H9 (cell line): ENCODE results near the gene RFX4. TPM values are rescaled to one million over a fixed set of nuclear protein-coding genes. Genes with fewer than 3 reads are reported as not detected.

Experiments
- DNase-seq: peaks from one replicate; pipeline ENCODE4 v3.0.0-alpha.2; 2017
- H2AFZ ChIP-seq: one replicate; pipeline ENCODE4 v1.6.1; 2013; ENCODE audit warnings: mild to moderate bottlenecking, low read length, control low read depth, moderate library complexity
- H2AK5ac ChIP-seq: 2 replicates; pipeline ENCODE4 v1.6.1; 2013; ENCODE audit warnings: low read length, control low read depth, mixed read lengths; ENCODE audit not compliant: insufficient read length
- H2BK120ac ChIP-seq: one replicate; pipeline ENCODE4 v1.6.1; 2013; ENCODE audit warnings: low read depth, mild to moderate bottlenecking, low read length, control low read depth, inconsistent platforms; ENCODE audit not compliant: poor library complexity, severe bottlenecking
- H2BK12ac ChIP-seq: 2 replicates; pipeline ENCODE4 v1.6.1; 2013; ENCODE audit warnings: low read length, control low read depth, mixed read lengths, low read depth; ENCODE audit not compliant: insufficient read length
- H2BK15ac ChIP-seq: 2 replicates; pipeline ENCODE4 v1.6.1; 2013; ENCODE audit warnings: low read depth, low read length, control low read depth
- H2BK20ac ChIP-seq: one replicate; pipeline ENCODE4 v1.6.1; 2013; ENCODE audit warnings: low read depth, mild to moderate bottlenecking, low read length, control low read depth, inconsistent platforms; ENCODE audit not compliant: poor library complexity, severe bottlenecking
- H2BK5ac ChIP-seq: 2 replicates; pipeline ENCODE4 v1.6.1; 2013; ENCODE audit warnings: low read length, control low read depth, mixed read lengths; ENCODE audit not compliant: insufficient read length
- H3K14ac ChIP-seq: 2 replicates; pipeline ENCODE4 v1.6.1; 2013; ENCODE audit warnings: low read length, control low read depth; ENCODE audit not compliant: insufficient read depth
- H3K18ac ChIP-seq: 2 replicates; pipeline ENCODE4 v1.6.1; 2013; ENCODE audit warnings: low read depth, mild to moderate bottlenecking, mixed read lengths, low read length, control low read depth; ENCODE audit not compliant: insufficient read length
- H3K23ac ChIP-seq: 2 replicates; pipeline ENCODE4 v1.6.1; 2013; ENCODE audit warnings: low read length, control low read depth, mixed read lengths, low read depth; ENCODE audit not compliant: insufficient read length
- H3K23me2 ChIP-seq: 2 replicates; pipeline ENCODE4 v1.6.1; 2013; ENCODE audit warnings: low read depth, mild to moderate bottlenecking, mixed read lengths, low read length, control low read depth; ENCODE audit not compliant: insufficient read length, poor library complexity, severe bottlenecking
- H3K27ac ChIP-seq: 2 replicates; pipeline ENCODE4 v1.5.1; 2013; ENCODE audit warnings: low read length, control low read depth, mixed read lengths, low read depth; ENCODE audit not compliant: insufficient read length
- H3K27me3 ChIP-seq: 2 replicates; pipeline ENCODE4 v1.6.1; 2013; ENCODE audit warnings: low read length, control low read depth, inconsistent platforms; ENCODE audit not compliant: insufficient read depth
- H3K4ac ChIP-seq: 2 replicates; pipeline ENCODE4 v1.6.1; 2013; ENCODE audit warnings: low read depth, mild to moderate bottlenecking, control low read depth, inconsistent platforms, low read length, moderate library complexity
- H3K4me1 ChIP-seq: 2 replicates; pipeline ENCODE4 v1.6.1; 2013; ENCODE audit warnings: low read length, control low read depth, inconsistent platforms; ENCODE audit not compliant: insufficient read depth
- H3K4me2 ChIP-seq: 2 replicates; pipeline ENCODE4 v1.6.1; 2013; ENCODE audit warnings: low read length, control low read depth, mixed read lengths; ENCODE audit not compliant: insufficient read length, insufficient read depth
- H3K56ac ChIP-seq: 2 replicates; pipeline ENCODE4 v1.6.1; 2013; ENCODE audit warnings: low read depth, mild to moderate bottlenecking, mixed read lengths, low read length, control low read depth; ENCODE audit not compliant: insufficient read length
- H3K79me1 ChIP-seq: 2 replicates; pipeline ENCODE4 v1.6.1; 2013; ENCODE audit warnings: low read depth, mild to moderate bottlenecking, moderate library complexity, low read length, control low read depth, inconsistent platforms; ENCODE audit not compliant: insufficient read depth, poor library complexity, severe bottlenecking
- H3K79me2 ChIP-seq: 2 replicates; pipeline ENCODE4 v1.6.1; 2013; ENCODE audit warnings: low read length, control low read depth, inconsistent platforms; ENCODE audit not compliant: insufficient read depth
- H3K9ac ChIP-seq: 2 replicates; pipeline ENCODE4 v1.6.1; 2013; ENCODE audit warnings: low read length, control low read depth, mixed read lengths; ENCODE audit not compliant: insufficient read length; ENCODE audit errors: extremely low read depth
- H3K9me3 ChIP-seq: one replicate; pipeline ENCODE4 v1.6.1; 2013; ENCODE audit warnings: low read depth, low read length, inconsistent platforms; ENCODE audit not compliant: control insufficient read depth
- H3T11ph ChIP-seq: one replicate; pipeline ENCODE4 v1.6.1; 2013; ENCODE audit warnings: mild to moderate bottlenecking, low read length, control low read depth, inconsistent platforms
- H4K20me1 ChIP-seq: one replicate; pipeline ENCODE4 v1.6.1; 2013; ENCODE audit not compliant: control insufficient read depth, insufficient read length, insufficient read depth
- H4K5ac ChIP-seq: 2 replicates; pipeline ENCODE4 v1.6.1; 2013; ENCODE audit warnings: low read depth, mild to moderate bottlenecking, mixed read lengths, low read length, control low read depth; ENCODE audit not compliant: insufficient read length
- H4K8ac ChIP-seq: replicated peaks from 2 replicates; pipeline ENCODE4 v1.6.1; 2013; ENCODE audit warnings: low read length, control low read depth, mixed read lengths, low read depth; ENCODE audit not compliant: insufficient read length
- H4K91ac ChIP-seq: 2 replicates; pipeline ENCODE4 v1.6.1; 2013; ENCODE audit warnings: low read depth, mild to moderate bottlenecking, moderate library complexity, mixed read lengths, low read length, control low read depth; ENCODE audit not compliant: insufficient read length
- H3K27ac Mint-ChIP-seq, 3 experiments: 2 replicates in 2 of 3; 3 replicates in 1 of 3; pipeline ENCODE4 v1.8.0; 2020 to 2021; ENCODE audit warnings: mixed read lengths in 3 of 3, mild to moderate bottlenecking in 1 of 3, moderate library complexity in 1 of 3
- H3K27me3 Mint-ChIP-seq: 2 replicates; pipeline ENCODE4 v1.8.0; 2021; ENCODE audit warnings: low read depth, mild to moderate bottlenecking, moderate library complexity, mixed read lengths
- H3K36me3 Mint-ChIP-seq, 3 experiments: 2 replicates in 2 of 3; 3 replicates in 1 of 3; pipeline ENCODE4 v1.8.0; 2020 to 2021; ENCODE audit warnings: low read depth in 3 of 3, mixed read lengths in 3 of 3; ENCODE audit not compliant: insufficient read depth in 1 of 3
- H3K4me1 Mint-ChIP-seq, 2 experiments: 2 replicates each; pipeline ENCODE4 v1.8.0; 2020; ENCODE audit warnings: mixed read lengths in 2 of 2
- H3K4me3 Mint-ChIP-seq, 2 experiments: 2 replicates in 1 of 2; 3 replicates in 1 of 2; pipeline ENCODE4 v1.8.0; 2020 to 2021; ENCODE audit warnings: mild to moderate bottlenecking in 2 of 2, mixed read lengths in 2 of 2, moderate library complexity in 1 of 2
- H3K9me3 Mint-ChIP-seq, 2 experiments: 2 replicates in 1 of 2; 3 replicates in 1 of 2; pipeline ENCODE4 v1.8.0; 2020; ENCODE audit warnings: mild to moderate bottlenecking in 2 of 2, mixed read lengths in 2 of 2, moderate library complexity in 1 of 2
- CTCF ChIP-seq: fragments of 200-600 bp; sonication (generic); conservative IDR thresholded peaks from 3 replicates; pipeline ENCODE4 v1.8.0; 2021; ENCODE audit warnings: antibody characterized with exemption, mild to moderate bottlenecking
- WGBS: extraction: QIAGEN DNeasy Blood & Tissue Kit; methylation state at CpG from one replicate; pipeline ENCODE4 v1.1.7; 2013; ENCODE audit warnings: missing lambda C conversion rate, low lambda C conversion rate, mixed read lengths; ENCODE audit not compliant: insufficient read length; ENCODE audit errors: extremely low coverage; 5-methylcytosine and 5-hydroxymethylcytosine counted together
- total RNA-seq: library from RNA; stranded (reverse); gene quantifications from 2 replicates; pipeline ENCODE4 v1.2.1, GENCODE V29; 2021

Gene RFX4
- total RNA-seq, 1 experiment from 2014 or later: 0.57 TPM

- H3K23ac ChIP-seq: no peak overlapping the region
- H2AFZ ChIP-seq: no peak overlapping the region
- DNase-seq: no peak
- H3K9ac ChIP-seq: no peak overlapping the region
- H2BK15ac ChIP-seq: no peak overlapping the region
- Mint-ChIP-seq H3K4me3 (no peak overlapping the region), H3K36me3 (peaks cover 0 to 3% (median 0%) of the 10 kb centered on the region in 3 experiments; a peak in 2 of 7 replicates), H3K9me3 (no peaks in the 10 kb centered on the region; a peak in 1 of 5 replicates), H3K4me1 (peaks cover 63 to 64% of the 10 kb centered on the region in 2 experiments), H3K27ac (no peak overlapping the region), H3K27me3 (no peaks in the 10 kb centered on the region)
- H3T11ph ChIP-seq: no peak overlapping the region
- H4K8ac ChIP-seq: no peak overlapping the region
- H3K4me2 ChIP-seq: no peak overlapping the region
- no peak overlapping the region for H2BK12ac ChIP-seq
- no CpG with 5 or more reads among the region's 3 CpGs for WGBS
- no peak overlapping the region for H4K91ac ChIP-seq
- no peak overlapping the region for H2BK120ac ChIP-seq
- no peaks in the 10 kb centered on the region for H3K9me3 ChIP-seq
- no peak overlapping the region for H3K18ac ChIP-seq
- no peak overlapping the region for H3K27ac ChIP-seq
- no peak overlapping the region for H4K5ac ChIP-seq
- no peaks in the 10 kb centered on the region for H3K79me1 ChIP-seq
- no peak overlapping the region for H2BK5ac ChIP-seq
- no peaks in the 10 kb centered on the region for H4K20me1 ChIP-seq
- H3K14ac ChIP-seq: no peak overlapping the region; the same call in 1 of the 2 replicates
- no peaks in the 10 kb centered on the region for H3K79me2 ChIP-seq
- no peak overlapping the region for H2BK20ac ChIP-seq
- H3K23me2 ChIP-seq: peaks cover 3% of the 10 kb centered on the region
- H2AK5ac ChIP-seq: no peak overlapping the region
- peaks cover 17% of the 10 kb centered on the region for H3K4me1 ChIP-seq
- no peaks in the 10 kb centered on the region for H3K27me3 ChIP-seq
- H3K4ac ChIP-seq: no peak overlapping the region
- H3K56ac ChIP-seq: no peak overlapping the region
- no peak for TF ChIP-seq CTCF
Observed at GRCh38 chr12:106764738-106765137, 181.9 kb downstream of the RFX4 start.
